SK-N-SH (cell line): ENCODE data around the gene ANO3. TPM values are rescaled to one million over a fixed set of nuclear protein-coding genes. Genes with fewer than 3 reads are reported as not detected.

ENCODE experiments used
- CTCF ChIA-PET: fragments of 300-600, 350-600 bp; formaldehyde crosslinking; extraction: SDS; loops from one replicate; lab custom pipeline; 2021; lab: Yijun Ruan, JAX
- POLR2A ChIA-PET: fragments of 350-600 bp; sonication (Branson Sonifier 250); formaldehyde crosslinking; extraction: SDS; loops from one replicate; lab custom pipeline; 2020; ENCODE audit warnings: antibody characterized with exemption, inconsistent platforms; lab: Yijun Ruan, JAX
- DNase-seq: peaks from one replicate; pipeline ENCODE4 v3.0.0; 2012
- H2AFZ ChIP-seq: fragments of 200-600 bp; sonication (generic); 2 replicates; pipeline ENCODE4 v1.8.1; 2016; ENCODE audit warnings: antibody characterized with exemption, mild to moderate bottlenecking, low read depth
- H3F3A ChIP-seq: fragments of 200-600 bp; sonication (generic); replicated peaks from 2 replicates; pipeline ENCODE3; 2016; ENCODE audit warnings: antibody characterized with exemption, mild to moderate bottlenecking; ENCODE audit not compliant: insufficient read depth
- H3K27ac ChIP-seq, 2 experiments: fragments of 200-500 bp in 1 of 2; fragments of 200-600 bp in 1 of 2; sonication (Bioruptor generic) in 1 of 2; sonication (generic), shearing (Covaris generic) in 1 of 2; 2 replicates each; pipeline versions ENCODE4 v1.5.1 to v1.6.1; 2014 to 2016; ENCODE audit warnings: low read depth in 2 of 2, inconsistent platforms in 1 of 2, low read length in 1 of 2, mild to moderate bottlenecking in 1 of 2, mixed read lengths in 1 of 2
- H3K27me3 ChIP-seq: fragments of 200-600 bp; sonication (generic), shearing (Covaris generic); 2 replicates; pipeline ENCODE4 v1.6.1; 2016; ENCODE audit warnings: mixed run types; ENCODE audit not compliant: insufficient read depth
- H3K36me3 ChIP-seq, 2 experiments: fragments of 200-500 bp in 1 of 2; fragments of 200-600 bp in 1 of 2; sonication (Bioruptor generic) in 1 of 2; sonication (generic) in 1 of 2; replicated peaks in 1 of 2; 2 replicates each; pipeline versions ENCODE3 to v1.5.1; 2014 to 2016; ENCODE audit warnings: low read length in 1 of 2, mild to moderate bottlenecking in 1 of 2; ENCODE audit not compliant: insufficient read depth in 2 of 2, control insufficient read depth in 1 of 2
- H3K4me1 ChIP-seq, 2 experiments: fragments of 200-500 bp in 1 of 2; fragments of 200-600 bp in 1 of 2; sonication (Bioruptor generic) in 1 of 2; sonication (generic), shearing (Covaris generic) in 1 of 2; 2 replicates each; pipeline versions ENCODE4 v1.5.1 to v1.6.1; 2014 to 2016; ENCODE audit warnings: low read depth in 1 of 2, low read length in 1 of 2, mixed run types in 1 of 2; ENCODE audit not compliant: insufficient read depth in 2 of 2, control insufficient read depth in 1 of 2
- H3K4me2 ChIP-seq: fragments of 200-600 bp; sonication (generic), shearing (Covaris generic); 2 replicates; pipeline ENCODE4 v1.6.1; 2017; ENCODE audit warnings: mixed run types
- H3K4me3 ChIP-seq, 2 experiments: fragments of 200-500 bp in 1 of 2; fragments of 200-600 bp in 1 of 2; sonication (Bioruptor generic) in 1 of 2; sonication (generic), shearing (Covaris generic) in 1 of 2; 2 replicates each; pipeline versions ENCODE4 v1.5.1 to v1.8.1; 2014 to 2016; ENCODE audit warnings: low read depth in 2 of 2, inconsistent platforms in 1 of 2, low read length in 1 of 2, mild to moderate bottlenecking in 1 of 2, mixed read lengths in 1 of 2, moderate library complexity in 1 of 2
- H3K79me2 ChIP-seq: fragments of 200-600 bp; sonication (generic); 2 replicates; pipeline ENCODE4 v1.8.1; 2017; ENCODE audit warnings: mild to moderate bottlenecking; ENCODE audit not compliant: insufficient read depth
- H3K9ac ChIP-seq: fragments of 200-600 bp; sonication (generic); 2 replicates; pipeline ENCODE4 v1.6.1; 2017; ENCODE audit warnings: mixed run types
- H3K9me2 ChIP-seq: fragments of 200-600 bp; sonication (generic); 2 replicates; pipeline ENCODE4 v1.6.1; 2017; ENCODE audit warnings: mixed run types
- H3K9me3 ChIP-seq: fragments of 200-600 bp; sonication (generic); 2 replicates; pipeline ENCODE4 v1.6.1; 2017; ENCODE audit warnings: mixed run types, mild to moderate bottlenecking, moderate library complexity
- H4K20me1 ChIP-seq: fragments of 200-600 bp; sonication (generic); 2 replicates; pipeline ENCODE4 v1.6.1; 2017; ENCODE audit warnings: mild to moderate bottlenecking, mixed run types; ENCODE audit not compliant: insufficient read depth
- CHD2 ChIP-seq: fragments of 150-350 bp; IDR thresholded peaks from 2 replicates; pipeline ENCODE4 v1.6.1; 2018; ENCODE audit warnings: low read length; ENCODE audit not compliant: partially characterized antibody
- CTCF ChIP-seq: fragments of 200-600 bp; sonication (generic); IDR thresholded peaks from 2 replicates; pipeline ENCODE4 v1.6.1; 2017; ENCODE audit warnings: antibody characterized with exemption, mild to moderate bottlenecking, moderate library complexity
- RFX5 ChIP-seq: IDR thresholded peaks from 2 replicates; pipeline ENCODE4 v1.6.1; 2012; ENCODE audit warnings: mild to moderate bottlenecking, improper control_type of control experiment, low read length
- RXRA ChIP-seq: IDR thresholded peaks from 2 replicates; pipeline ENCODE4 v1.4.0; 2012; ENCODE audit warnings: low read depth, mild to moderate bottlenecking, borderline replicate concordance
- SIN3A ChIP-seq: IDR thresholded peaks from 2 replicates; pipeline ENCODE4 v1.6.1; 2012; ENCODE audit warnings: low read depth, mild to moderate bottlenecking, low read length, moderate library complexity, borderline replicate concordance
- SMC3 ChIP-seq: IDR thresholded peaks from 2 replicates; pipeline ENCODE4 v1.6.1; 2012; ENCODE audit warnings: low read depth, low read length, improper control_type of control experiment
- YY1 ChIP-seq: IDR thresholded peaks from 2 replicates; pipeline ENCODE4 v1.4.0; 2012; ENCODE audit warnings: low read depth, mild to moderate bottlenecking
- WGBS: methylation state at CpG from one replicate; pipeline ENCODE4 v1.1.6; 2017; ENCODE audit warnings: low lambda C conversion rate; 5-methylcytosine and 5-hydroxymethylcytosine counted together
- polyA plus RNA-seq, 3 experiments: library from polyadenylated mRNA; depleted of rRNA; stranded (reverse); fragments of >200 nt; gene quantifications; 2 replicates each; pipeline ENCODE4 v1.2.3, GENCODE V29; 2012
- TF ChIP-seq, protein P1 (sequence below): IDR thresholded peaks from 2 replicates; pipeline ENCODE4; 2012

ANO3 gene
- polyA plus RNA-seq, 1 of the 3 experiments (the other 2 are of a cell fraction) = 0.13 TPM

- no peak for TF ChIP-seq CTCF
- no peak for TF ChIP-seq YY1
These were observed 88.4 kb downstream of the ANO3 start (continued) for GRCh38 chr11:26420331-26420730.

GRCh38 chr11:26424255-26424654 is 92.3 kb downstream of the ANO3 start:
- CTCF ChIA-PET = interaction anchor here (0.9 kb wide), 1 partner anchor 18 kb away, joined by 3 read pairs; no protein-coding TSS in a partner anchor

GRCh38 chr11:26439854-26440253 is 107.9 kb downstream of the ANO3 start:
- Histone ChIP-seq H3K79me2 (no peaks in the 10 kb centered on the region), H2AFZ (no peak overlapping the region), H3K4me1 (no peaks in the 10 kb centered on the region), H3K27me3 (no peaks in the 10 kb centered on the region), H3K9ac (no peak overlapping the region), H3K9me2 (no peaks in the 10 kb centered on the region), H3F3A (no peaks in the 10 kb centered on the region), H4K20me1 (no peaks in the 10 kb centered on the region), H3K36me3 (no peaks in the 10 kb centered on the region), H3K27ac (no peak overlapping the region), H3K4me3 (no peak overlapping the region), H3K4me2 (no peak overlapping the region), H3K9me3 (no peaks in the 10 kb centered on the region)
- POLR2A ChIA-PET = no interaction called here
- CTCF ChIA-PET = no interaction called here
- 53% methylated on average over 5 of the region's 5 CpGs for WGBS
- no peak for DNase-seq
- no peak for TF ChIP-seq SMC3
- TF ChIP-seq, protein P1, sequence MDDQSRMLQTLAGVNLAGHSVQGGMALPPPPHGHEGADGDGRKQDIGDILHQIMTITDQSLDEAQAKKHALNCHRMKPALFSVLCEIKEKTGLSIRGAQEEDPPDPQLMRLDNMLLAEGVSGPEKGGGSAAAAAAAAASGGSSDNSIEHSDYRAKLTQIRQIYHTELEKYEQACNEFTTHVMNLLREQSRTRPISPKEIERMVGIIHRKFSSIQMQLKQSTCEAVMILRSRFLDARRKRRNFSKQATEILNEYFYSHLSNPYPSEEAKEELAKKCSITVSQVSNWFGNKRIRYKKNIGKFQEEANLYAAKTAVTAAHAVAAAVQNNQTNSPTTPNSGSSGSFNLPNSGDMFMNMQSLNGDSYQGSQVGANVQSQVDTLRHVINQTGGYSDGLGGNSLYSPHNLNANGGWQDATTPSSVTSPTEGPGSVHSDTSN = no peak
- TF ChIP-seq SIN3A = no peak
- no peak for TF ChIP-seq RXRA

More at GRCh38 chr11:26424255-26424654, 92.3 kb downstream of the ANO3 start:
- POLR2A ChIA-PET = no interaction called here
- Histone ChIP-seq H3K4me1 (no peaks in the 10 kb centered on the region), H3K9me2 (no peaks in the 10 kb centered on the region), H3K27me3 (no peaks in the 10 kb centered on the region), H3K4me2 (no peak overlapping the region), H3K36me3 (no peaks in the 10 kb centered on the region), H3K9ac (no peak overlapping the region), H3F3A (no peaks in the 10 kb centered on the region), H3K79me2 (no peaks in the 10 kb centered on the region), H4K20me1 (no peaks in the 10 kb centered on the region), H2AFZ (no peak overlapping the region), H3K4me3 (no peak overlapping the region), H3K27ac (no peak overlapping the region), H3K9me3 (no peaks in the 10 kb centered on the region)
- no peak for DNase-seq
- no peak for TF ChIP-seq RFX5
- no peak for TF ChIP-seq CHD2
- WGBS = 0% methylated on average over 1 of the region's 1 CpG
